ENCODE results near the gene SAMD14. TPM values are rescaled to one million over a fixed set of nuclear protein-coding genes. Genes with fewer than 3 reads are reported as not detected.

SAMD14 gene
- total RNA-seq, 2 experiments from 2014 or later = 0.47 to 1.3 TPM

GRCh38 chr17:50175035-50175807 lies 45.3 kb upstream of the SAMD14 start:
- Mint-ChIP-seq H3K9me3 (no peaks in the 10 kb centered on the region), H3K4me3 (no peak overlapping the region), H3K4me1 (ENCODE audit: low read depth) (peaks cover 6% of the 10 kb centered on the region), H3K36me3 (ENCODE audit: low read depth) (no peaks in the 10 kb centered on the region), H3K27me3 (no peaks in the 10 kb centered on the region), H3K27ac (no peak overlapping the region)
- ChIA-PET POLR2A (interaction anchor here (1.0 kb wide), 1 partner anchor 13 kb away, joined by 6 read pairs; no protein-coding TSS in a partner anchor), CTCF (interaction anchor here (3.7 kb wide), 1 partner anchor 26 kb away, joined by 18 read pairs; the partner anchor contains the start of gene COL1A1)
- no peak for DNase-seq
- intact Hi-C loops (cut with micrococcal nuclease) = no loop called here
- TF ChIP-seq CTCF (IDR thresholded peaks at IDR 0.05) = no peak
- ATAC-seq = no peak

GRCh38 chr17:50174444-50174843 lies 44.5 kb upstream of the SAMD14 start:
- intact Hi-C loops (cut with micrococcal nuclease) = no loop called here
- H3K4me1 Mint-ChIP-seq (ENCODE audit: low read depth) = peaks cover 6% of the 10 kb centered on the region
- H3K4me3 Mint-ChIP-seq = no peak overlapping the region
- DNase-seq (no peak), ATAC-seq (no peak)
- POLR2A ChIA-PET = interaction anchor here (1.0 kb wide), 1 partner anchor 13 kb away, joined by 6 read pairs; no protein-coding TSS in a partner anchor
- H3K36me3 Mint-ChIP-seq (ENCODE audit: low read depth) = no peaks in the 10 kb centered on the region
- H3K27ac Mint-ChIP-seq = no peak overlapping the region
- no peak for TF ChIP-seq CTCF (IDR thresholded peaks at IDR 0.05)
- H3K9me3 Mint-ChIP-seq = no peaks in the 10 kb centered on the region
- CTCF ChIA-PET = interaction anchor here (1.6 to 3.7 kb wide), 2 partner anchors 22 to 27 kb away, joined by 4 to 18 read pairs; partner anchors contain the start of gene COL1A1
- no peaks in the 10 kb centered on the region for H3K27me3 Mint-ChIP-seq

GRCh38 chr17:50173335-50173941 lies 43.5 kb upstream of the SAMD14 start:
- Mint-ChIP-seq H3K4me1 (ENCODE audit: low read depth) (peaks cover 14% of the 10 kb centered on the region), H3K27me3 (peaks cover 3% of the 10 kb centered on the region), H3K36me3 (ENCODE audit: low read depth) (no peaks in the 10 kb centered on the region), H3K27ac (no peak overlapping the region), H3K9me3 (no peaks in the 10 kb centered on the region), H3K4me3 (no peak overlapping the region)
- intact Hi-C loops (cut with micrococcal nuclease) = no loop called here
- CTCF ChIA-PET = interaction anchor here (1.2 to 3.7 kb wide), 4 partner anchors 23 to 121 kb away, joined by 3 to 18 read pairs (median 4); partner anchors contain the start of gene COL1A1
- ATAC-seq = no peak
- POLR2A ChIA-PET = interaction anchor here (0.5 kb wide), 1 partner anchor 932 kb away, joined by 3 read pairs; no protein-coding TSS in a partner anchor
- DNase-seq = no peak
- TF ChIP-seq CTCF (IDR thresholded peaks at IDR 0.05) = no peak

- Mint-ChIP-seq H3K27ac (no peak overlapping the region), H3K4me1 (ENCODE audit: low read depth) (peaks cover 10% of the 10 kb centered on the region), H3K9me3 (no peaks in the 10 kb centered on the region), H3K27me3 (peaks cover 3% of the 10 kb centered on the region), H3K4me3 (no peak overlapping the region), H3K36me3 (ENCODE audit: low read depth) (no peaks in the 10 kb centered on the region)
- ChIA-PET CTCF (interaction anchor here (0.9 to 3.7 kb wide), 7 partner anchors 10 to 121 kb away, joined by 3 to 18 read pairs (median 4); partner anchors contain the start of gene COL1A1), POLR2A (interaction anchor here (0.5 kb wide), 1 partner anchor 932 kb away, joined by 3 read pairs; no protein-coding TSS in a partner anchor)
- intact Hi-C loops (cut with micrococcal nuclease) = no loop called here
- ATAC-seq = no peak
- no peak for DNase-seq
- no peak for TF ChIP-seq CTCF (IDR thresholded peaks at IDR 0.05)
Observed at GRCh38 chr17:50172936-50173334, 43.0 kb upstream of the SAMD14 start.

All from activated CD8-positive, alpha-beta T cell treated with anti-CD3 and anti-CD28 coated beads for 36 hours (primary cell).